SJSA1 (cell line): ENCODE measurements around the gene BLOC1S2. TPM values are rescaled to one million over a fixed set of nuclear protein-coding genes. Genes with fewer than 3 reads are reported as not detected.

Source experiments
- DNase-seq, 2 experiments: peaks; one replicate each; pipeline ENCODE4 v3.0.0-alpha.2; 2015 to 2020; ENCODE audit warnings: low spot score in 2 of 2, low read depth in 1 of 2
- H3K27ac ChIP-seq: fragments of 250-450 bp; sonication (Bioruptor Pico); 2 replicates; pipeline ENCODE4 v1.5.1; 2020; ENCODE audit warnings: mild to moderate bottlenecking, moderate library complexity
- H3K27me3 ChIP-seq: fragments of 250-450 bp; sonication (Bioruptor Pico); replicated peaks from 2 replicates; pipeline ENCODE4 v1.5.1; 2020; ENCODE audit warnings: mild to moderate bottlenecking, moderate library complexity
- H3K36me3 ChIP-seq: fragments of 250-450 bp; sonication (Bioruptor Pico); 2 replicates; pipeline ENCODE4 v1.5.1; 2020; ENCODE audit warnings: mild to moderate bottlenecking
- H3K4me1 ChIP-seq: fragments of 250-450 bp; sonication (Bioruptor Pico); replicated peaks from 2 replicates; pipeline ENCODE4 v1.6.1; 2021; ENCODE audit warnings: mild to moderate bottlenecking
- H3K4me3 ChIP-seq: fragments of 250-450 bp; sonication (Bioruptor Pico); 2 replicates; pipeline ENCODE4 v1.5.1; 2020; ENCODE audit warnings: mild to moderate bottlenecking
- H3K9me3 ChIP-seq: fragments of 250-450 bp; sonication (Bioruptor Pico); replicated peaks from 2 replicates; pipeline ENCODE4 v1.5.1; 2020; ENCODE audit warnings: mild to moderate bottlenecking
- total RNA-seq: library from RNA; depleted of rRNA; stranded (reverse); fragments of >200 nt; shearing (Covaris generic); gene quantifications from 2 replicates; pipeline ENCODE4 v1.2.3, GENCODE V29; 2014

Gene BLOC1S2
- total RNA-seq, 1 experiment from 2014 or later, result 47.7 TPM

- H3K27me3 ChIP-seq, result no peaks in the 10 kb centered on the region
- no peaks in the 10 kb centered on the region for H3K9me3 ChIP-seq
- peak; percentile 80 to 87 for DNase-seq
- H3K4me1 ChIP-seq, result peaks cover 6% of the 10 kb centered on the region; the same call in 1 of the 2 replicates
- peak within 1 kb of the TSS; percentile 66 for H3K4me3 ChIP-seq
- peaks cover 6% of the 10 kb centered on the region; the same call in 1 of the 2 replicates for H3K36me3 ChIP-seq
- peak within 1 kb of the TSS; percentile 53 for H3K27ac ChIP-seq
These were observed 19.0 kb downstream of the BLOC1S2 start, which contains the start of gene CWF19L1 for GRCh38 chr10:100267239-100268104. CWF19L1 (minus strand) TSS chr10:100267638; CDS start chr10:100267593, 45 bp downstream.

DNA sequence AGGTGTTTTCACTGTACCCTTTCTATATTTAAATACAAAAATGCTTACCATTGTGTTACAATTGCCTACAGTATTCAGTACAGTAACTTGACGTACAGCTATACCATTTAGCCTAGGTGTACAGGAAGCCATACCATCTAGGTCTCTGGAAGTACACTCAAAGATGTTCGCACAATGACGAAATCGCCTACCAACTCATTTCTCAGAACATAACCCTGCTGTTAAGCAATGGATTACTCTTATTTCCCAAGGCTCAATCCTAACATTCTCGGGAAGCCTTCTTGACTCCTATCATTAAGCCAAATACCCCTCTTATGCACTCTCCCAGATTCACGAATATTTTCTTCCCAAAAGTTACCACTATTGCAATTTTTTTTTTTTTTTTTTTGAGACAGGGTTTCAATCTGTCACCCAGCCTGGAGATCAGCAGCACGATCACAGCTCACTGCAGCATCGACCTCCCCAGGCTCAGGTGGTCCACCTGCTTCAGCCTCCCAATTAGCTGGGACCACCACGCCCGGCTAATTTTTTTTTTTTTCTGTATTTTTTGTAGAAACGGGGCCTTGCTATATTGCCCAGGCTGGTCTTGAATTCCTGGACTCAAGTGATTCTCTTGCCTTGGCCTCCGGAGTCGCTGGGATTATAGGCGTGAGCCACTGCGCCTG lies 20.5 kb downstream of the BLOC1S2 start:
- Histone ChIP-seq H3K27ac (no peak overlapping the region), H3K4me3 (peak overlapping the region; percentile 66; the same call in 1 of the 2 replicates)
- no peak for DNase-seq

GRCh38 chr10:100254191-100254590 lies 32.3 kb downstream of the BLOC1S2 start:
- no peak for DNase-seq
- Histone ChIP-seq H3K27ac (no peak overlapping the region), H3K4me1 (no peaks in the 10 kb centered on the region), H3K4me3 (no peak overlapping the region), H3K27me3 (no peaks in the 10 kb centered on the region), H3K36me3 (peaks cover 74% of the 10 kb centered on the region), H3K9me3 (no peaks in the 10 kb centered on the region)

More for the DNA sequence above, 20.5 kb downstream of the BLOC1S2 start:
- Histone ChIP-seq H3K27me3 (no peaks in the 10 kb centered on the region), H3K9me3 (no peaks in the 10 kb centered on the region), H3K4me1 (peaks cover 6% of the 10 kb centered on the region; the same call in 1 of the 2 replicates), H3K36me3 (peaks cover 19% of the 10 kb centered on the region; the same call in 1 of the 2 replicates)

DNA sequence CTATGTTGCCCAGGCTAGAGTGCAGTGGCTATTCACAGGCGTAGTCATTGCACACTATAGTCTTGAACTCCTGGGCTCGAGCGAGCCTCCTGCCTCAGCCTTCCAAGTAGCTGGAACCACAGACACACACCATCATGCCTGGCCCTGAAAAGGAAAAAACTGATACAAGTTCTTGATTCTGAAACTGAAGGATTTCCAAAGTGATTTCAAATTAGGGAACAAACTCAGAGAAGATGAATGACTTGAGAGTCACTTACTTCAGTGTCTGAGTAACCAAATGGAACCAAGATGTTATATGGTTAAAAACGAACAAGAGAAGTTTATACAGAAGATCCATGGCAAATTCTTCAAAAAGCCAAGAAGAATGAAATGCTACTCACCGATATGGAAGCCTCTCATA lies 33.4 kb downstream of the BLOC1S2 start:
- Histone ChIP-seq H3K36me3 (peaks cover 78% of the 10 kb centered on the region), H3K4me1 (no peaks in the 10 kb centered on the region), H3K27ac (no peak overlapping the region), H3K4me3 (no peak overlapping the region), H3K27me3 (no peaks in the 10 kb centered on the region), H3K9me3 (no peaks in the 10 kb centered on the region)
- DNase-seq, result no peak

GRCh38 chr10:100248820-100249219 lies 37.7 kb downstream of the BLOC1S2 start:
- DNase-seq, result no peak
- no peaks in the 10 kb centered on the region for H3K27me3 ChIP-seq
- H3K27ac ChIP-seq, result no peak overlapping the region
- H3K9me3 ChIP-seq, result no peaks in the 10 kb centered on the region
- H3K4me3 ChIP-seq, result no peak overlapping the region
- no peaks in the 10 kb centered on the region for H3K4me1 ChIP-seq
- peaks cover 88% of the 10 kb centered on the region for H3K36me3 ChIP-seq

DNA sequence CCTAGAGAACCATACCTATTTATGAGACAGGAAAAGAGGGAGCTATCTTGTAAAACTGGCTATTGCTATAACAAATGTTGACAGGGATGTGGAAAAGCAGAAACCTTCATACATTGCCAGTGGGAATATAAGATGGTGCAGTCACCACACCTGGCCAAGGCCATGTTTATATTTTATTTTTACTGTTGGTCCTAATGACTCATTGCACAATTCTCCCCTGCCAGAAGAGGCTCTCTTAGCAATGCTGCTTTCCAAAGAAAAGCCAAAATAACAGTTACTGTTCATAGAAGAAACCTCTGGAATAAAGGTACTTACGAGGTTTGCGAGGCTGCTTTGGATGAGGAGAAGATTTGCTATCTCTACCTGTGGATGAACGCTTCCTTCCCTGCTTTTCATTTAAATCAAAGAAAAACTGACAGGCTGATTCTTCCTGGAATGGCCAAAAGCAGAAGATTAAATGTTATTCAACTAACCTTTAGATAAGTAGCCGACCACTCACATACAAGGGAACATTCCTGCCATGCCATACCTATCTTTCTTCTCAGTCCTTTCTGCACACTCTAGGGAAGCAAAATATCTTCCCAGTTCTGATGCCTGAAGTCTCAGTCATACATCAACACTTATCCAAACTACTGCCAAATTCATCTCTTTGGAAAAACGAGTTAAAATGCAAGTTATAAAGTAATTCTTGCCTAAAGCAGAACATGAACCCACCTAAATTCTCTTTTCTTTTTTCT lies 40.8 kb downstream of the BLOC1S2 start:
- H3K27ac ChIP-seq, result no peak overlapping the region
- no peak for DNase-seq
- H3K4me1 ChIP-seq, result no peaks in the 10 kb centered on the region
- no peak overlapping the region for H3K4me3 ChIP-seq
- H3K9me3 ChIP-seq, result no peaks in the 10 kb centered on the region
- H3K36me3 ChIP-seq, result peaks cover 90% of the 10 kb centered on the region
- no peaks in the 10 kb centered on the region for H3K27me3 ChIP-seq

DNA sequence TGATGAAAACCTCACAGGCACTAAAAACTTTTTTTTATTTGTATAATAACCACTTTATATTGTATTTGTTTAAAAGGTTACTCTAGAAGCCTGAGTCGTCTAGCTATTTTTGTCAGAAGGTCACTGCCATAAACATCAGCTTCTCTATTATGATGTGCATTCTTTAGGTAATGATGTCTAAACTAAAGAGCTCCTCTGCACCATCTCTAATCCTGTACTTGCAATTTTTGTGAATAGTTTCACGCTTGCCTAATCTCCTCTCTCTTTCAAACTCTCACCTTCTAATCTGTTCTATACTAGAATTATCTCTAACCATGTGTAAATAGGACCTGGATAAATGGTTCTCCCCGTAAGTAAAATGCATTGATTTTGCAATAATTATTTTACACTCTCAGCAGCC lies 46.6 kb downstream of the BLOC1S2 start:
- H3K4me3 ChIP-seq, result no peak overlapping the region

DNA sequence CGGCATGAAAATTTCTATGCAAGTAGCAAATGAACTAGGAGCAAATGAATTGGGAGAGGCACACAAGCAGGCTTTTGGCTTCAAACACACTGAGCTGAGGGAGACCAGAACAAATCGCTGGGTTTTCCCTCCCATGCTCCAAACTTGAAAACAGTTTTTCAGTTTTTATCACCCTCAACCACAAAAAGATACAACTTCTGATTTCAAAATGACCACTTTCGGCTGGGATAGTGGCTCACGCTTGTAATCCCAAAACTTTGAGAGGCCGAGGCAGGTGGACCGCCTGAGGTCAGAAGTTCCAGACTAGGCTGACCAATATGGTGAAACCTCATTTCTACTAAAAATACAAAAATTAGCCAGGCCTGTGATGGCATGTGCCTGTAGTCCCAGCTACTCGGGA lies 48.1 kb downstream of the BLOC1S2 start:
- H3K4me3 ChIP-seq, result no peak overlapping the region
- no peaks in the 10 kb centered on the region for H3K9me3 ChIP-seq
- peaks cover 85% of the 10 kb centered on the region for H3K36me3 ChIP-seq
- no peaks in the 10 kb centered on the region for H3K27me3 ChIP-seq
- H3K27ac ChIP-seq, result no peak overlapping the region
- H3K4me1 ChIP-seq, result no peaks in the 10 kb centered on the region
- DNase-seq, result no peak

More for the DNA sequence above, 46.6 kb downstream of the BLOC1S2 start:
- Histone ChIP-seq H3K27ac (no peak overlapping the region), H3K27me3 (no peaks in the 10 kb centered on the region), H3K9me3 (no peaks in the 10 kb centered on the region), H3K4me1 (no peaks in the 10 kb centered on the region), H3K36me3 (peaks cover 88% of the 10 kb centered on the region)
- no peak for DNase-seq

DNA sequence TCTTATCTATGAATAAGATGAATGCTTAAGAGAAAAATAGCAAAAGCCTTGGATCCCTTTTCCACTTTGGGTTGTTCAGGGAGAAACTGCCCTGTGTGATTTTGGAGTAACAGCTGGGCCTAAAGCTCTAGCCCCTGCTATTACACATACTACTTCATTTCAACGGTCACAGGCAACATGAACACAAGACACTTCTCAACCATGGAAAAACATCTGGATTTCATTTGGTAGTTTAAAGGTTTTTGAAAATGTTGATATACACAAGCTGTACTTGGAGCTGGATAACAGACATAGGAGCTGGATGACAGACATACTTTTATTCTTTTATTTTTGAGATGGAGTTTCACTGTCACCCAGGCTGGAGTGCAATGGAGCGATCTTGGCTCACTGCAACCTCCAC lies 54.4 kb downstream of the BLOC1S2 start:
- Histone ChIP-seq H3K27me3 (no peaks in the 10 kb centered on the region), H3K4me3 (no peak overlapping the region), H3K36me3 (peaks cover 64% of the 10 kb centered on the region), H3K27ac (no peak overlapping the region), H3K4me1 (peaks cover 11% of the 10 kb centered on the region), H3K9me3 (no peaks in the 10 kb centered on the region)
- no peak for DNase-seq

GRCh38 chr10:100229819-100230422 lies 56.6 kb downstream of the BLOC1S2 start:
- Histone ChIP-seq H3K36me3 (peaks cover 58% of the 10 kb centered on the region), H3K4me1 (peaks cover 11% of the 10 kb centered on the region), H3K27me3 (no peaks in the 10 kb centered on the region), H3K27ac (peak overlapping the region; percentile 50), H3K4me3 (peak overlapping the region; percentile 79), H3K9me3 (no peaks in the 10 kb centered on the region)
- DNase-seq, result no peak

- Histone ChIP-seq H3K27ac (no peak overlapping the region), H3K27me3 (no peaks in the 10 kb centered on the region), H3K4me1 (peaks cover 5% of the 10 kb centered on the region)
These were observed 62.6 kb downstream of the BLOC1S2 start for GRCh38 chr10:100223879-100224278.

More at GRCh38 chr10:100223879-100224278, 62.6 kb downstream of the BLOC1S2 start:
- H3K4me3 ChIP-seq, result no peak overlapping the region
- H3K9me3 ChIP-seq, result no peaks in the 10 kb centered on the region
- DNase-seq, result no peak
- peaks cover 71% of the 10 kb centered on the region for H3K36me3 ChIP-seq
